ENCODE results near the gene PHF20.
"Not testable (repeated sequence)": the region's sequence is repeated elsewhere in the genome, so short reads cannot be mapped to it uniquely, and the experiment has no call there.

DNA sequence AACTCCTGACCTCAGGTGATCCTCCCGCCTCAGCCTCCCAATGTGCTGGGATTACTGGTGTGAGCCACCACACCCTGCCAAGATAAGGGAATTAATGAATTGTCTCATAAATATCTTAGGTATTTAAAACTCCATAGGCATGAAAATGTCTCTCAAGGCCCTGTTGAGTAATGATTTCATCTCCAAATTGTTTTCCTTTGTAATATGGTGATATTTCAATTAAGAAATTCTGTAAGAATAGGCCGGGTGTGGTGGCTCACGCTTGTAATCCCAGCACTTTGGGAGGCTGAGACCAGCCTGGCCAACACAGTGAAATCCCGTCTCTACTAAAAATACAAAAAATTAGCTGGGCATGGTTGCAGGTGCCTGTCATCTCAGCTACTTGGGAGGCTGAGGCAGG, 13.7 kb downstream of the PHF20 start:
- TF ChIP-seq, protein P1, sequence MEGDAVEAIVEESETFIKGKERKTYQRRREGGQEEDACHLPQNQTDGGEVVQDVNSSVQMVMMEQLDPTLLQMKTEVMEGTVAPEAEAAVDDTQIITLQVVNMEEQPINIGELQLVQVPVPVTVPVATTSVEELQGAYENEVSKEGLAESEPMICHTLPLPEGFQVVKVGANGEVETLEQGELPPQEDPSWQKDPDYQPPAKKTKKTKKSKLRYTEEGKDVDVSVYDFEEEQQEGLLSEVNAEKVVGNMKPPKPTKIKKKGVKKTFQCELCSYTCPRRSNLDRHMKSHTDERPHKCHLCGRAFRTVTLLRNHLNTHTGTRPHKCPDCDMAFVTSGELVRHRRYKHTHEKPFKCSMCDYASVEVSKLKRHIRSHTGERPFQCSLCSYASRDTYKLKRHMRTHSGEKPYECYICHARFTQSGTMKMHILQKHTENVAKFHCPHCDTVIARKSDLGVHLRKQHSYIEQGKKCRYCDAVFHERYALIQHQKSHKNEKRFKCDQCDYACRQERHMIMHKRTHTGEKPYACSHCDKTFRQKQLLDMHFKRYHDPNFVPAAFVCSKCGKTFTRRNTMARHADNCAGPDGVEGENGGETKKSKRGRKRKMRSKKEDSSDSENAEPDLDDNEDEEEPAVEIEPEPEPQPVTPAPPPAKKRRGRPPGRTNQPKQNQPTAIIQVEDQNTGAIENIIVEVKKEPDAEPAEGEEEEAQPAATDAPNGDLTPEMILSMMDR (IDR thresholded peaks at IDR 0.05): not testable (repeated sequence)
- not testable (repeated sequence) for TF ChIP-seq POLR2A, POLR2AphosphoS5 (IDR thresholded peaks at IDR 0.05)

Measured in breast epithelium (tissue), 3 donors.